ENCODE data around the gene STK35.

DNA sequence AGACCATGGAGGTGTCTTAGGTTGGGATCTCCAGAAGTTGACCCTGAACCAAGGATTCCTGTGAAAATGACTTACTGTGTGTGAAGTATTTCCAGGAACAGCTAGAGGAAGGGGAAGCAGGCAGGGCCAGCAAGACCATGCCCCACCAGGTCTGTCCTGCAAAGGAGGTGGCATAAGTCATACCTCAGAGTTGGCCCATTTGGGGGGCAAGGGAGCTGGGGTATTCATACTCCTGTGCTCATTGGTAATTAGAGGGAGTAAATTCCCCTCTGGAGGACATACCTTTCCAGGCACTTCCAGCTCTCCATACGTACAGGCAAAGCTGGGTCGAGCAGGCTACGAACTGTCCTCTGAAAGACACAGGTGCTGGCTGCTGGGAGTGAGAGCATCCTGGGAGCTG, 72.4 kb downstream of the STK35 start:
- no peak for TF ChIP-seq CTCF (IDR thresholded peaks at IDR 0.05)
- TF ChIP-seq POLR2AphosphoS5 (IDR thresholded peaks at IDR 0.05): no peak
- no peak for TF ChIP-seq POLR2A (IDR thresholded peaks at IDR 0.05)
